Activated CD8-positive, alpha-beta T cell treated with anti-CD3 and anti-CD28 coated beads for 36 hours (primary cell): ENCODE measurements around the gene HIC2. TPM values are rescaled to one million over a fixed set of nuclear protein-coding genes. Genes with fewer than 3 reads are reported as not detected.
A peak's percentile ranks its signal among the peaks of the same experiment; 100 is the strongest.
"Not testable (repeated sequence)": the region's sequence is repeated elsewhere in the genome, so short reads cannot be mapped to it uniquely, and the experiment has no call there.

Experiments
- ATAC-seq: fragments of 200-7000 bp; cut with Tn5 transposase; one replicate; pipeline ENCODE4 v1.10.0; 2021; ENCODE audit warnings: mild to moderate bottlenecking, moderate library complexity
- CTCF ChIA-PET: fragments of 350-600 bp; sonication (Branson Sonifier 250); formaldehyde crosslinking; loops from one replicate; lab custom pipeline; 2021; ENCODE audit warnings: antibody characterized with exemption; lab: Charles Lee
- POLR2A ChIA-PET: fragments of 350-600 bp; sonication (Branson Sonifier 250); formaldehyde crosslinking; loops from one replicate; lab custom pipeline; 2021; ENCODE audit warnings: antibody characterized with exemption; lab: Charles Lee
- DNase-seq: peaks from one replicate; pipeline ENCODE4 v3.0.0-alpha.2; 2020
- H3K27ac Mint-ChIP-seq: one replicate; pipeline ENCODE4 v1.8.0; 2021; ENCODE audit warnings: mild to moderate bottlenecking, mixed read lengths
- H3K27me3 Mint-ChIP-seq: one replicate; pipeline ENCODE4 v1.8.0; 2021; ENCODE audit warnings: mixed read lengths
- H3K36me3 Mint-ChIP-seq: one replicate; pipeline ENCODE4 v1.8.0; 2021; ENCODE audit warnings: low read depth, mixed read lengths
- H3K4me1 Mint-ChIP-seq: one replicate; pipeline ENCODE4 v1.8.0; 2021; ENCODE audit warnings: low read depth, mixed read lengths
- H3K4me3 Mint-ChIP-seq: one replicate; pipeline ENCODE4 v1.8.0; 2021; ENCODE audit warnings: mild to moderate bottlenecking, moderate library complexity, mixed read lengths
- H3K9me3 Mint-ChIP-seq: one replicate; pipeline ENCODE4 v1.8.0; 2021; ENCODE audit warnings: mixed read lengths
- intact Hi-C: fragments of 100-400 bp; cut with micrococcal nuclease; formaldehyde crosslinking; loops from one replicate; pipeline ENCODE4 v1.10.0; 2022
- total RNA-seq, 2 experiments: library from RNA; stranded (reverse); gene quantifications; one replicate each; pipeline ENCODE4 v1.2.3, GENCODE V29; 2021

Gene HIC2
- total RNA-seq, 2 experiments from 2014 or later = 3.8 to 4.1 TPM

DNA sequence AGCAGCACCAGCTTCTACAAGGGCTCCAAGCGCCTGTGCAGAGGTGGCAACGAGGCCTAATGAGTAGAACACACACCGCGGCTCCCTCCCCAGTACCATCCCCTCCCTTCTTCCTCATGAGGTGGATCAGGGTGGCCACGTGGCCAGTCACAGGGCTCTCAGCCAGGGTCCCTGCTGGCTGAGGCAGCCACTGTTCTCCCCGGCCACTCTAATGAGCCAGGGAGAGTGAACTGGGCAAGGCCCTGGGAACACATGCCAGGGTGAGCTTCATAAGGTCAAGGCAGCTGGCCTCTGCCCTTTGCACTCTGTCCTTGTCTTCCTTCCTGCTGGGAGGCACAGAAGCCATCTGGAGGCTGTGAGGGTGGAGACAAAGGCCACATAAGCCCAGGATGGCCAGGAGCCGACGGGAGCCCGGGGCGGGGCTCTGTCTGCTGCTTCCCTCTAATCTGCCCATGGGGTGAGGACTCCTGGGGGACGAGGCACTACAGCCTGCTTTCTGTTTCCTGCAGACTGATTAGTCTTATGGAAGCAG lies 72.0 kb downstream of the HIC2 start:
- DNase-seq, H3K4me1 Mint-ChIP-seq, H3K36me3 Mint-ChIP-seq, ATAC-seq, H3K9me3 Mint-ChIP-seq, H3K27me3 Mint-ChIP-seq, CTCF ChIA-PET, H3K4me3 Mint-ChIP-seq, POLR2A ChIA-PET, H3K27ac Mint-ChIP-seq, intact Hi-C loops: not testable (repeated sequence)

DNA sequence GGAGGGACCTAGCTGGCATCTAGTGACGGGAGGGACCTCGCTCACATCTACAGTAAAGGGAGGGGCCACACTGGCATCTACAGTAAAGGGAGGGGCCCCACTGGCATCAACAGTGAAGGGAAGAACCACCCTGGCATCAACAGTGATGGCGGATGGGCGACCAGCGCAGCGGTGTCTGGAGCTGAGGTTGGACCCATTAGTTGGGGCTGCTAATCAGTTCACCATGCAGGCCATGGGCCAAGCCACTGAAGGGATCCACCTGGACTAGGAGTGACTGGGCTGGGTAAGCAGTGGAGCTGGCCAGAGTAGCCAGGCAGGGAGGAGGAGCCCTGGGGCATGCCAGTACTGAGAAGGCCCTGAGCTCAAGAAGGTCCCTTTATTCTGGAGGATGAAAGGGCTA lies 73.4 kb downstream of the HIC2 start:
- H3K4me3 Mint-ChIP-seq, H3K27ac Mint-ChIP-seq, POLR2A ChIA-PET, intact Hi-C loops, CTCF ChIA-PET, ATAC-seq, DNase-seq, H3K4me1 Mint-ChIP-seq, H3K9me3 Mint-ChIP-seq, H3K27me3 Mint-ChIP-seq, H3K36me3 Mint-ChIP-seq: not testable (repeated sequence)

DNA sequence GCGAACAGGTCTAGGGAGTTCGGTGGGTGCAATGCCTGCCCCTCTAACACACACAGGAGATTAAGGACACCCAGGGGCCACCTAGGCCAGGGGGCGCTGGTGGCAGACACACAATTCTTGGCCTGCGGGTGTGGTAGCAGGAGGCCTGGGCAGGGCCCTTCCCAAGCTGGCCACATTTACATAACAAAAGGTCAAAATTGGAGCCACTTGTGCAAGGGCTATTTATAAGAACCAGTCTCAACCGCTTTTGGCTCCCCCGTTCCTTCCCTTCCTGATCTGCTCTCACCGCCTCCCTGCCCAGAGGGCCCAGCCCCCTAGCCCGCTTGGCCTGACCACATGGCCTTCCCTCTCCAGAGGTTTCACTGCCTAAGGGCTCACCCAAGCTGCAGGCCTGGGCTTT lies 75.1 kb downstream of the HIC2 start:
- CTCF ChIA-PET, H3K9me3 Mint-ChIP-seq, H3K4me1 Mint-ChIP-seq, intact Hi-C loops, H3K36me3 Mint-ChIP-seq, H3K27ac Mint-ChIP-seq, DNase-seq, H3K4me3 Mint-ChIP-seq, ATAC-seq, H3K27me3 Mint-ChIP-seq, POLR2A ChIA-PET: not testable (repeated sequence)

DNA sequence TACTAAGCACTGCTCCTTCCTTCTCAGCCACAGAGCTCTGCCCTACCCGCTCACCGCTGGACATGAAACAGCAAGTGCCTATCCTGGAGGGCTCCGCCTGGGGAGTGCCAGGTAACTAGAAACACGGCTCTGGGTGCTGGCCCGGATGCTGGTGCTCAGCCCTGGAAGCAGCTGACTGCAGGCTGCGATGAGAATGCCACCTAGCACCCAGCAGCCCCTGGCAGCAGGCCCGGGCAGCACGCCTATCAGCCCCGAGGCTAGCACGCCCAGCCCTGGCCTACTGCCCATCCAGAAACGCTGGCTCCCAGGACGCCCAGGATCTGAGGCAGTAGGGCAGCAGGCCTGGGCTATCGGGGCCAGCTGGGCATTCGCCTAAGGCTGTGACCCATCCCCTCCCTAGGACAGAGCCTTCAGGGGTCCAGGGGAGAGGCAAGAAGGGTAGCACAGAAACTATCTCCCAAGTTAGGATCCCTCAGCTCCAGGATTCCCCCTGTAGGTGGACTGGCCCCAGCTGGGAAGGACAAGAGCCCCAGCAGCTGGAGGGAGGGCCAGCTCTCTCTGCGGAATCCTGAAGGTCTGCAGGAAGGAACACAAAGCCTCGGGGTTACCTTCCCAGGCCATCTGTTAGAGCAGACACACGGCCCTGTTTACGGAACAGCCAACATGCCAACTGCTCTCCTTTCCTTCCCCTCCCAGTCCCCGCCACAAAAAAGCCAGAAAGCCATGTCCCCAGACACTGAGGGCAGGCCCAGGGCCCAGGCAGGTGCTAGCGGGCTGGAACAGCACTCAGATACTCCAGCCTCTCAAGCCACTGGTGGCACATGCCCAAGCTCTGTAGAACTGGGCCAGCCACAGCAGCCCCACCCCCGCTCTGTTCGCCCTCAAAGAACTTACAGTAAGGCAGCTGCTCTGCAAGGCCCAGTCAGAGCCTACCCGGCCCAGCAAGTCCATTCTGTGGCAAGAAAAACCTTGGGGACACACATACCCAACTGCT lies 76.9 kb downstream of the HIC2 start:
- CTCF ChIA-PET, intact Hi-C loops, POLR2A ChIA-PET, H3K36me3 Mint-ChIP-seq, H3K27me3 Mint-ChIP-seq, ATAC-seq, H3K27ac Mint-ChIP-seq, H3K4me3 Mint-ChIP-seq, H3K9me3 Mint-ChIP-seq, DNase-seq, H3K4me1 Mint-ChIP-seq: not testable (repeated sequence)

DNA sequence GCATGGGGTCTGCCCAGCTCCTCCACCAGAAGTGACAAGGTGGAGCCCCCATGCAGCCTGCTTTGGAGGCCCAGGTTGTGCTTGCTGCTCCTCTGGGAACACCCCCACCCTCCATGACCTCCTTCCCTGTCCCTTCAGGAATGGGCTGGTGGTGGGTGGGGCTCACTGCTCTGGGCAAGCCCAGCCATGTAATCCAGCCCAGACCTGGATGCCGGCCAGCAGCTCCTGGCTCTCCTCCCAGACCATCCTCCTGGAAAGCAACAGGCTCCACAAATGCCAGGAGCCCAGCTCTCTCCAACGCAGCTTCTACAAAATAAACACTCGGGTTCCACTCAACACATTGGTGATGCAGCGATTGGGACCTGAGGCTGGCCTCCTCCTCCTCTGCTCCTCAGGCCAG lies 80.8 kb downstream of the HIC2 start:
- CTCF ChIA-PET, POLR2A ChIA-PET, H3K4me3 Mint-ChIP-seq, H3K27me3 Mint-ChIP-seq, H3K4me1 Mint-ChIP-seq, H3K9me3 Mint-ChIP-seq, H3K27ac Mint-ChIP-seq, intact Hi-C loops, DNase-seq, ATAC-seq, H3K36me3 Mint-ChIP-seq: not testable (repeated sequence)

DNA sequence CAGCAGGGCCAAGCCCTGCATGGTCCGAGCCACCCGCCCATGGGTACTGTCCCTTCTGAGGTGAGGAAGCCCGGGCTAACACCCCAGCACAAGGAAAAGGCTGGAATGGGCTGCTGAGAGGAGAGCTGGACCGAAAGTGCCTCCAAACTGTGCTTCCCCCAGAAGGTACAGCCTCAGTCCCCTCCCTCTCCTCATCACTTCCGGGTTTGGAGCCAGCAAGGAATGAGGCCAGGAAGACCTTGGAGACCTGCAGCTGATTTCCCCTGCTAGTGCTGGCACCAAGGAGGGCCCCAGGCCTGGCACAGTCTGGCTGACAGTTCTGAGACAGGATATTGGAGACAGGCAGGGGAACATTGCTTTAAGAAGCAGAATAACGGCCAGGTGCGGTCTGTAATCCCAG lies 81.3 kb downstream of the HIC2 start:
- H3K36me3 Mint-ChIP-seq, H3K27ac Mint-ChIP-seq, ATAC-seq, H3K4me1 Mint-ChIP-seq, H3K27me3 Mint-ChIP-seq, H3K9me3 Mint-ChIP-seq, H3K4me3 Mint-ChIP-seq, DNase-seq, CTCF ChIA-PET, intact Hi-C loops, POLR2A ChIA-PET: not testable (repeated sequence)

DNA sequence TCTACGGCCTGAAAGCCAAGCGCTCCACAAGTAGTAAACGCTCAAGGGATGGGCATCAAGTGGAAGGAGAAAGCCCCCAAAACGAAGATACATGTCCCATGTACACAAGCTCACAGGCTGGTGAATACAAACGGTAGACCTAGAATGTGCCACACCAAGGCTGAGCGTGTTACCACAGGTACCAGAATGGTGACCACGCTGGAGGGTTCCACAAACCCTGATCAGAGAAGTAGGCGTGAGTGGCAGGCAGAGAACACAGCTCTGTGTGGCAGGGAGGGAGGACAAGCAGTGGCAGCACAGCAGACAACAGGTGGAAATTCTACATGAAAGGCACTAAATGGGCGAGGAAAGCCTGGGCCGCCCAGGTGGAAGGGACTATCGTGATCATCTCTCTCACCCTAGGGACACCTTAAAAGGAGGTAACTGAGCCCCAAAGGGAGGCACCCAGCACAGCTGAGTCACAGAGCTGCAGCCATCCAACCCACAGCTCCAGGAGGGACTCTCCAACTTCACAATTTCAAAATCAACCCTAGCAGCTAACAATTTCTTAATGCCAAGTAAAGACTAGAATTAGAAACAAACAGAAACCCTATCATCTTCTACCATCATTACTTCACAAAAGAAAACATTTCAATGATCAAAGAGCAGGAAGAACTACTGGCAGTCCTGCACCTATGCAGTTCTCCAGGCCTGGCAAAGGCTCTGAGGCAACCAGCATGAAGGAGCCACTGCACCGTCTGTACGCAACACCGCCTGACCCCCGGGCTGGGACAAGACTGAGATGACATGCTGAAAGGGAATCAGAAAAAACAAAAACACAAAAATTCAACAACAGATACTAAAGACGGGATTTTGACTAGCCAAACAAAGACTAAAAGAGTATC lies 82.7 kb downstream of the HIC2 start:
- H3K36me3 Mint-ChIP-seq, H3K4me3 Mint-ChIP-seq, H3K27ac Mint-ChIP-seq, H3K9me3 Mint-ChIP-seq, H3K27me3 Mint-ChIP-seq, intact Hi-C loops, CTCF ChIA-PET, POLR2A ChIA-PET, DNase-seq, H3K4me1 Mint-ChIP-seq: not testable (repeated sequence)
- ATAC-seq = peak; percentile 96

Other genes with a start within 250 kb of the HIC2 start
- gene RIMBP3B, start 33.6 kb upstream of the HIC2 start, total RNA-seq = under 1 TPM; 0.16 to 0.29 TPM
- 1 to 10 TPM; 1.7 to 2.7 TPM for gene TMEM191C, start 50.0 kb downstream of the HIC2 start, total RNA-seq
- gene RIMBP3C, start 134.1 kb downstream of the HIC2 start, total RNA-seq = under 1 TPM in 1 of 2 experiments, not detected in 1; 0.20 TPM
- gene UBE2L3, start 150.3 kb downstream of the HIC2 start, total RNA-seq = 10 to 100 TPM; 50.3 to 54.9 TPM
- 10 to 100 TPM; 60.1 to 64.9 TPM for gene YDJC, start 212.7 kb downstream of the HIC2 start, total RNA-seq
- under 1 TPM in 1 of 2 experiments, not detected in 1; 0.45 TPM for gene CCDC116, start 215.4 kb downstream of the HIC2 start, total RNA-seq
- gene SDF2L1, start 224.9 kb downstream of the HIC2 start, total RNA-seq = 10 to 100 TPM; 38.6 to 41.3 TPM
- gene PPIL2, start 248.6 kb downstream of the HIC2 start, total RNA-seq = 10 to 100 TPM; 41.5 to 42.5 TPM